Measurements from ENCODE around the gene YAP1.

YAP1 gene

GRCh38 chr11:102143867-102144266 is 33.6 kb downstream of the YAP1 start:
- no peak for TF ChIP-seq CTCF (IDR thresholded peaks at IDR 0.05)
- no peak overlapping the region for H3K4me3 ChIP-seq (ENCODE audit: low read depth in 1 of 2, low read length in 1 of 2)
- H3K4me1 ChIP-seq (ENCODE audit: control insufficient read depth in 1 of 2, insufficient read depth in 1 of 2, low read depth in 1 of 2, low read length in 1 of 2): no peaks in the 10 kb centered on the region
- H3K27ac ChIP-seq: no peak overlapping the region
- H3K36me3 ChIP-seq: no peaks in the 10 kb centered on the region
- H3K27me3 ChIP-seq: peaks cover 23% of the 10 kb centered on the region
- no peaks in the 10 kb centered on the region for H3K9me3 ChIP-seq

- no peak overlapping the region for H3K4me3 ChIP-seq (ENCODE audit: low read depth in 1 of 2, low read length in 1 of 2)
- TF ChIP-seq CTCF (IDR thresholded peaks at IDR 0.05): no peak
- no peaks in the 10 kb centered on the region for H3K9me3 ChIP-seq
- no peaks in the 10 kb centered on the region for H3K36me3 ChIP-seq
- H3K4me1 ChIP-seq (ENCODE audit: control insufficient read depth in 1 of 2, insufficient read depth in 1 of 2, low read depth in 1 of 2, low read length in 1 of 2): no peaks in the 10 kb centered on the region
- H3K27ac ChIP-seq: no peak overlapping the region
- peaks cover 23% of the 10 kb centered on the region for H3K27me3 ChIP-seq
These were observed 34.4 kb downstream of the YAP1 start for GRCh38 chr11:102144357-102145355.

- Histone ChIP-seq H3K27ac (no peak overlapping the region), H3K4me3 (ENCODE audit: low read depth in 1 of 2, low read length in 1 of 2) (no peak overlapping the region), H3K9me3 (no peaks in the 10 kb centered on the region), H3K4me1 (ENCODE audit: control insufficient read depth in 1 of 2, insufficient read depth in 1 of 2, low read depth in 1 of 2, low read length in 1 of 2) (no peaks in the 10 kb centered on the region), H3K36me3 (no peaks in the 10 kb centered on the region), H3K27me3 (peaks cover 23% of the 10 kb centered on the region)
- no peak for TF ChIP-seq CTCF (IDR thresholded peaks at IDR 0.05)
These were observed 36.8 kb downstream of the YAP1 start for GRCh38 chr11:102147015-102147414.

- Histone ChIP-seq H3K4me1 (ENCODE audit: control insufficient read depth in 1 of 2, insufficient read depth in 1 of 2, low read depth in 1 of 2, low read length in 1 of 2) (no peaks in the 10 kb centered on the region), H3K9me3 (no peaks in the 10 kb centered on the region), H3K27ac (no peak overlapping the region), H3K4me3 (ENCODE audit: low read depth in 1 of 2, low read length in 1 of 2) (no peak overlapping the region), H3K27me3 (peaks cover 23% of the 10 kb centered on the region), H3K36me3 (no peaks in the 10 kb centered on the region)
- TF ChIP-seq CTCF (IDR thresholded peaks at IDR 0.05): no peak
These were observed 37.4 kb downstream of the YAP1 start for GRCh38 chr11:102147632-102148031.

- no peak for TF ChIP-seq CTCF (IDR thresholded peaks at IDR 0.05)
- Histone ChIP-seq H3K4me3 (ENCODE audit: low read depth in 1 of 2, low read length in 1 of 2) (no peak overlapping the region), H3K4me1 (ENCODE audit: control insufficient read depth in 1 of 2, insufficient read depth in 1 of 2, low read depth in 1 of 2, low read length in 1 of 2) (no peaks in the 10 kb centered on the region), H3K36me3 (no peaks in the 10 kb centered on the region), H3K27ac (no peak overlapping the region), H3K27me3 (peaks cover 23% of the 10 kb centered on the region), H3K9me3 (no peaks in the 10 kb centered on the region)
These were observed 37.8 kb downstream of the YAP1 start for GRCh38 chr11:102148059-102148458.
